WERI-Rb-1 (cell line): Measurements from ENCODE around the gene STRIT1.

Source experiments
- DNase-seq: peaks from one replicate; pipeline ENCODE4 v3.0.0-alpha.2; 2020
- H3K27ac ChIP-seq: fragments of 250-450 bp; sonication (Bioruptor Pico); 2 replicates; pipeline ENCODE4 v1.5.1; 2020; ENCODE audit warnings: mild to moderate bottlenecking, moderate library complexity
- H3K27me3 ChIP-seq: fragments of 250-450 bp; sonication (Bioruptor Pico); 2 replicates; pipeline ENCODE4 v1.5.1; 2021; ENCODE audit warnings: mild to moderate bottlenecking, low read depth, moderate library complexity; ENCODE audit not compliant: insufficient read depth, severe bottlenecking
- H3K36me3 ChIP-seq: fragments of 250-450 bp; sonication (Bioruptor Pico); 2 replicates; pipeline ENCODE4 v1.5.1; 2020; ENCODE audit warnings: mild to moderate bottlenecking, moderate library complexity
- H3K4me3 ChIP-seq: 2 replicates; pipeline ENCODE4 v1.5.1; 2011; ENCODE audit warnings: low read depth, mild to moderate bottlenecking, control low read depth, low read length
- H3K9me3 ChIP-seq: fragments of 250-450 bp; sonication (Bioruptor Pico); 2 replicates; pipeline ENCODE4 v1.5.1; 2021; ENCODE audit warnings: mild to moderate bottlenecking, moderate library complexity; ENCODE audit not compliant: severe bottlenecking
- CTCF ChIP-seq: IDR thresholded peaks from 2 replicates; pipeline ENCODE4 v1.5.1; 2011; ENCODE audit warnings: low read depth, mild to moderate bottlenecking, control low read depth, inconsistent platforms, low read length

Gene STRIT1

GRCh38 chr3:155242342-155242741 is 51.1 kb downstream of the STRIT1 start:
- no peak for TF ChIP-seq CTCF
- H3K9me3 ChIP-seq: no peaks in the 10 kb centered on the region
- no peak overlapping the region for H3K4me3 ChIP-seq
- no peaks in the 10 kb centered on the region for H3K36me3 ChIP-seq
- no peak for DNase-seq
- H3K27ac ChIP-seq: no peak overlapping the region
- H3K27me3 ChIP-seq: no peaks in the 10 kb centered on the region

GRCh38 chr3:155241579-155241978 is 51.9 kb downstream of the STRIT1 start:
- TF ChIP-seq CTCF: no peak
- H3K9me3 ChIP-seq: no peaks in the 10 kb centered on the region
- DNase-seq: peak; percentile 47
- no peak overlapping the region for H3K27ac ChIP-seq
- no peak overlapping the region for H3K4me3 ChIP-seq
- no peaks in the 10 kb centered on the region for H3K27me3 ChIP-seq
- H3K36me3 ChIP-seq: no peaks in the 10 kb centered on the region
